NT2/D1 (cell line): ENCODE results near the gene RPLP1.

ENCODE experiments used
- SUZ12 ChIP-seq: IDR thresholded peaks from 2 replicates; pipeline ENCODE4 v1.6.1; 2011; ENCODE audit not compliant: insufficient read length, insufficient read depth; ENCODE audit errors: extremely low read depth
- YY1 ChIP-seq: IDR thresholded peaks from 2 replicates; pipeline ENCODE4 v1.6.1; 2011; ENCODE audit not compliant: insufficient read length, insufficient read depth
- ZNF274 ChIP-seq: IDR thresholded peaks from 2 replicates; pipeline ENCODE4 v1.6.1; 2011; ENCODE audit warnings: mild to moderate bottlenecking, low read depth, low read length

DNA sequence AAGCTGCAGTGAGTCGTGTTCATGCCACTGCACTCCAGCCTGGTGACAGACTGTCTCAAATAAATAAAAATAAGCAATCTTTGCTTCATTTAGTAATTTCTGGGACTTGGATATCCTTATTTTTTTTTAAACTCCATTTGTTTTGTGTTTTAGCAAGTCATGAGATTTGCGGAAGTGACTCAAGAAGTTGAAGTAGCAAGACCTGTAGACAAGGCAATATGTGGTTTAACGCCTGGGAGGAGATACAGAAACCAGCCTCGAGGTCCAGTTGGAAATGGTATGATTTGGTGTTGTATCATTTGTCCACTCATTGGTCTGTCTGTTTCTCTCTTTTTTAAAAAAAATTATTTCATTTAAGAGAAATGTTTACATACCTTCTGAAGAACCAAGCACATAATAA, 16.6 kb upstream of the RPLP1 start:
- TF ChIP-seq ZNF274: no peak
- no peak for TF ChIP-seq YY1
- TF ChIP-seq SUZ12: no peak
